ENCODE data around the gene RAB3B. TPM values are rescaled to one million over a fixed set of nuclear protein-coding genes. Genes with fewer than 3 reads are reported as not detected.
"Not testable (repeated sequence)": the region's sequence is repeated elsewhere in the genome, so short reads cannot be mapped to it uniquely, and the experiment has no call there.

RAB3B gene
- total and polyA plus RNA-seq, 9 of the 15 experiments (the other 6 are each of a cell fraction or from before 2014, with no cell fraction given), result 0.07 to 0.47 (median 0.27) TPM

GRCh38 chr1:52006081-52006553 is 15.6 kb upstream of the RAB3B start:
- H3K9me1 ChIP-seq (ENCODE audit: control insufficient read depth, insufficient read depth, low read length); H3K4me3 ChIP-seq; H3K9me3 ChIP-seq (replicated peaks; ENCODE audit: control insufficient read depth, insufficient read depth, low read depth, low read length); in situ Hi-C loops (cut with MboI); H3K9ac ChIP-seq (ENCODE audit: insufficient read depth in 1 of 2, low read depth in 2 of 2, low read length in 2 of 2); CTCF ChIA-PET (ENCODE audit: low intra/inter-chr PET ratio); H4K20me1 ChIP-seq (replicated peaks; ENCODE audit: control insufficient read depth, insufficient read depth, low read length); H3K79me2 ChIP-seq (ENCODE audit: control insufficient read depth, insufficient read depth, low read length); H3K27me3 ChIP-seq (ENCODE audit: control insufficient read depth in 2 of 2, insufficient read depth in 2 of 2, low read length in 2 of 2); H3K4me2 ChIP-seq (ENCODE audit: insufficient read depth, low read length); H3K36me3 ChIP-seq (ENCODE audit: control insufficient read depth, insufficient read depth, low read length); FAIRE-seq; BruUV-seq (replicated peaks); ATAC-seq; DNase-seq (ENCODE audit: extremely low read depth in 1 of 4, low spot score in 3 of 4); TF ChIP-seq NR4A1 (CRISPR knock-in tag; IDR thresholded peaks at IDR 0.05); NR2C1 (IDR thresholded peaks at IDR 0.05): not testable (repeated sequence)
- Histone ChIP-seq H3K4me1 (replicated peaks in 1 of 2; ENCODE audit: control insufficient read depth in 2 of 2, insufficient read depth in 2 of 2, low read length in 2 of 2) (peaks cover 0 to 12% of the 10 kb centered on the region in 2 experiments; a peak in 4 of 5 replicates), H3K27ac (ENCODE audit: extremely low read depth, low read depth, low read length) (0 out of 3 replicates have a peak overlapping the region, but pooled peaks have one; percentile 17), H2AFZ (ENCODE audit: low read depth, low read length) (peak overlapping the region; percentile 52)
- intact Hi-C loops (cut with micrococcal nuclease), result loop anchor here (10.0 kb wide), 2 partner anchors 181 to 211 kb away; no protein-coding TSS in a partner anchor
- POLR2A ChIA-PET, result interaction anchor here (1.1 kb wide), 1 partner anchor 38 kb away, joined by 3 read pairs; no protein-coding TSS in a partner anchor
- WGBS (ENCODE audit: insufficient coverage, low coverage, missing lambda C conversion rate), result 36% methylated on average over 4 of the region's 5 CpGs
- TF ChIP-seq, protein P1, sequence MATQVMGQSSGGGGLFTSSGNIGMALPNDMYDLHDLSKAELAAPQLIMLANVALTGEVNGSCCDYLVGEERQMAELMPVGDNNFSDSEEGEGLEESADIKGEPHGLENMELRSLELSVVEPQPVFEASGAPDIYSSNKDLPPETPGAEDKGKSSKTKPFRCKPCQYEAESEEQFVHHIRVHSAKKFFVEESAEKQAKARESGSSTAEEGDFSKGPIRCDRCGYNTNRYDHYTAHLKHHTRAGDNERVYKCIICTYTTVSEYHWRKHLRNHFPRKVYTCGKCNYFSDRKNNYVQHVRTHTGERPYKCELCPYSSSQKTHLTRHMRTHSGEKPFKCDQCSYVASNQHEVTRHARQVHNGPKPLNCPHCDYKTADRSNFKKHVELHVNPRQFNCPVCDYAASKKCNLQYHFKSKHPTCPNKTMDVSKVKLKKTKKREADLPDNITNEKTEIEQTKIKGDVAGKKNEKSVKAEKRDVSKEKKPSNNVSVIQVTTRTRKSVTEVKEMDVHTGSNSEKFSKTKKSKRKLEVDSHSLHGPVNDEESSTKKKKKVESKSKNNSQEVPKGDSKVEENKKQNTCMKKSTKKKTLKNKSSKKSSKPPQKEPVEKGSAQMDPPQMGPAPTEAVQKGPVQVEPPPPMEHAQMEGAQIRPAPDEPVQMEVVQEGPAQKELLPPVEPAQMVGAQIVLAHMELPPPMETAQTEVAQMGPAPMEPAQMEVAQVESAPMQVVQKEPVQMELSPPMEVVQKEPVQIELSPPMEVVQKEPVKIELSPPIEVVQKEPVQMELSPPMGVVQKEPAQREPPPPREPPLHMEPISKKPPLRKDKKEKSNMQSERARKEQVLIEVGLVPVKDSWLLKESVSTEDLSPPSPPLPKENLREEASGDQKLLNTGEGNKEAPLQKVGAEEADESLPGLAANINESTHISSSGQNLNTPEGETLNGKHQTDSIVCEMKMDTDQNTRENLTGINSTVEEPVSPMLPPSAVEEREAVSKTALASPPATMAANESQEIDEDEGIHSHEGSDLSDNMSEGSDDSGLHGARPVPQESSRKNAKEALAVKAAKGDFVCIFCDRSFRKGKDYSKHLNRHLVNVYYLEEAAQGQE (IDR thresholded peaks at IDR 0.05; ENCODE audit: borderline replicate concordance), result not testable (repeated sequence)
- TF ChIP-seq, protein P1 (CRISPR knock-in tag; IDR thresholded peaks at IDR 0.05; ENCODE audit: low read depth), result 0 out of 2 replicates have a peak, but pooled peaks have one; percentile 25
- TF ChIP-seq PTTG1 (tag; IDR thresholded peaks at IDR 0.05; ENCODE audit: low read depth) (0 out of 2 replicates have a peak, but pooled peaks have one; percentile 23), CXXC5 (CRISPR knock-in tag; IDR thresholded peaks at IDR 0.05) (0 out of 2 replicates have a peak, but pooled peaks have one; percentile 33), SMAD4 (CRISPR knock-in tag; conservative IDR thresholded peaks at IDR 0.05) (peak; percentile 72), NR4A1 (tag; IDR thresholded peaks at IDR 0.05) (peak; percentile 81; the same call in 1 of the 2 replicates), NR2C1 (tag; IDR thresholded peaks at IDR 0.05) (peak; percentile 30; the same call in 1 of the 2 replicates)
- TF ChIP-seq, protein P2, sequence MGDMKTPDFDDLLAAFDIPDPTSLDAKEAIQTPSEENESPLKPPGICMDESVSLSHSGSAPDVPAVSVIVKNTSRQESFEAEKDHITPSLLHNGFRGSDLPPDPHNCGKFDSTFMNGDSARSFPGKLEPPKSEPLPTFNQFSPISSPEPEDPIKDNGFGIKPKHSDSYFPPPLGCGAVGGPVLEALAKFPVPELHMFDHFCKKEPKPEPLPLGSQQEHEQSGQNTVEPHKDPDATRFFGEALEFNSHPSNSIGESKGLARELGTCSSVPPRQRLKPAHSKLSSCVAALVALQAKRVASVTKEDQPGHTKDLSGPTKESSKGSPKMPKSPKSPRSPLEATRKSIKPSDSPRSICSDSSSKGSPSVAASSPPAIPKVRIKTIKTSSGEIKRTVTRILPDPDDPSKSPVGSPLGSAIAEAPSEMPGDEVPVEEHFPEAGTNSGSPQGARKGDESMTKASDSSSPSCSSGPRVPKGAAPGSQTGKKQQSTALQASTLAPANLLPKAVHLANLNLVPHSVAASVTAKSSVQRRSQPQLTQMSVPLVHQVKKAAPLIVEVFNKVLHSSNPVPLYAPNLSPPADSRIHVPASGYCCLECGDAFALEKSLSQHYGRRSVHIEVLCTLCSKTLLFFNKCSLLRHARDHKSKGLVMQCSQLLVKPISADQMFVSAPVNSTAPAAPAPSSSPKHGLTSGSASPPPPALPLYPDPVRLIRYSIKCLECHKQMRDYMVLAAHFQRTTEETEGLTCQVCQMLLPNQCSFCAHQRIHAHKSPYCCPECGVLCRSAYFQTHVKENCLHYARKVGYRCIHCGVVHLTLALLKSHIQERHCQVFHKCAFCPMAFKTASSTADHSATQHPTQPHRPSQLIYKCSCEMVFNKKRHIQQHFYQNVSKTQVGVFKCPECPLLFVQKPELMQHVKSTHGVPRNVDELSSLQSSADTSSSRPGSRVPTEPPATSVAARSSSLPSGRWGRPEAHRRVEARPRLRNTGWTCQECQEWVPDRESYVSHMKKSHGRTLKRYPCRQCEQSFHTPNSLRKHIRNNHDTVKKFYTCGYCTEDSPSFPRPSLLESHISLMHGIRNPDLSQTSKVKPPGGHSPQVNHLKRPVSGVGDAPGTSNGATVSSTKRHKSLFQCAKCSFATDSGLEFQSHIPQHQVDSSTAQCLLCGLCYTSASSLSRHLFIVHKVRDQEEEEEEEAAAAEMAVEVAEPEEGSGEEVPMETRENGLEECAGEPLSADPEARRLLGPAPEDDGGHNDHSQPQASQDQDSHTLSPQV (IDR thresholded peaks at IDR 0.05), result peak; percentile 75; the same call in 1 of the 2 replicates
